DMS153 treated with DMSO at 0.1 percent for 48 hours (cell line): ENCODE results near the gene NISCH.

Source experiments
- DNase-seq: peaks from one replicate; lab custom pipeline; 2025; ENCODE audit not compliant: unreplicated experiment; lab: John Stamatoyannopoulos, UW

NISCH gene

DNA sequence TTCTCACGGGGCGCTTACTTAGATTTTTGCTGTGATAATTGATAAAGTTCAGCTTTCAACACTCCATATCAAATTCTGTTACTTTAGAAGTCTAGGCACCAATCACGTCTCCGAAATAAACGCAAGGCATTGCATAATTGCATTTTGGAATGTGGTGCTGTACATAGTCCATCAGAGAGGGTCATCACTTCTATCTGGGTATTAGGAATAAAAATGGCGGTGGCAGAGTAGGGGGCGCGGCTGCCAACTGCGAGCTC lies 80.6 kb downstream of the NISCH start:
- DNase-seq, result no peak

DNA sequence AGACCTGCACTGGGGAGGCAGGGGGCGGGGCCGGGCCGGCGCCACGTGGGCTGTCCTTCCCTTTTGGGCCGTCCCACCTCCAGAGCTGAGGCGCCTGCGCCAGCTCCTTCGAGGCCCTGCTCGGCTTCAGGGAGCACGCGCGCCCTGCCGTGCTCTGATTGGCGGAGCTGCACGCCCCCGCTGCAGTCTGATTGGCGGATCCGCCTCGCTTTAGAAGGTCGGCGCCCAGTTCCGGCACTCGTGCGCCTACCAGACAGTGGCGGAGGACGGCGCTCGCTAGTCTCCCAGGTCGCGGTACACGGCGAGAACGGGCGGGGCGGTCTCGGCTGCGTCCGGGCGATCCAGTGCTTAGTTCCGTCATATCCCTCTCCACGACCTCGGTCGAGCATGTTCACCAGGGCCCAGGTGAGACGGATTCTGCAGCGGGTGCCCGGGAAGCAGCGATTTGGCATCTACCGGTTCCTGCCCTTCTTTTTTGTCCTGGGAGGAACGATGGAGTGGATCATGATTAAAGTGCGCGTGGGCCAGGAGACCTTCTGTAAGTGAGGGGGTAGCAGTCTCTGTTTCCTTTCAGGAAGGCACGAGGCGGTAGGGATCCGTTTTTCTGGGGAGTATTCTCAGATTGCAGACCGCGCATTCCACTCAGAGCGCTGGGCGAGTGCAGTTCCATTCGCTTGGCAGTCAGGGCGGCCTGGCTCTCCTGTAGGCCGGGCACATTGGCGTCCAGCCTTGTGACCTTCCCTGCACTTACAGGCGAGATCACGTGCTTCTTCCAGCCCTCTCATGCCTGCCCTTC lies 81.2 kb downstream of the NISCH start, which contains the start of gene UQCC5:
TSS of gene UQCC5 (plus strand) at position 237 of the 796 bp plus-strand sequence. CDS start at position 388, 151 bp downstream.
- peak; percentile 59 for DNase-seq

DNA sequence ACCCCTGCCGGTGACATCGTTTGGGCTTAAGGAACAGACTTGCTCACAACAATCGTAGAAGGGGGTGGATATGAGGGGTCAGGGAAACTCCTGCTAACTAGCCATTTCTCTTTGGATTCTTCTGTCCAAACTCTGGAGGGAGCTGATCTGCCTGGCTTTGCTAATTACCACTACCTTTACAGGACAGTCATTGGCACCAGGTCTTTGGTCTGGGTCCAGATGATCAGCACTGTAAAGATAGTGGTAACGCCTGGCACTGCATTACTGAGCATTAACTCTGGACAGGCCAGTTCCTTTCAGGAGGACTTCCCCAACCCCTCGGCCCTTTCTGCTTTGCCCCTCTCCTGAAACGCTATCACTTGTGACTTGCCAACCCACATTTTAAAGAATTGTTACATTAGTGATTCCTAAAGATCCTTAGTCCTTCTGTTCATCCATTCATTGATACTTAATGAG lies 81.8 kb downstream of the NISCH start:
- no peak for DNase-seq

DNA sequence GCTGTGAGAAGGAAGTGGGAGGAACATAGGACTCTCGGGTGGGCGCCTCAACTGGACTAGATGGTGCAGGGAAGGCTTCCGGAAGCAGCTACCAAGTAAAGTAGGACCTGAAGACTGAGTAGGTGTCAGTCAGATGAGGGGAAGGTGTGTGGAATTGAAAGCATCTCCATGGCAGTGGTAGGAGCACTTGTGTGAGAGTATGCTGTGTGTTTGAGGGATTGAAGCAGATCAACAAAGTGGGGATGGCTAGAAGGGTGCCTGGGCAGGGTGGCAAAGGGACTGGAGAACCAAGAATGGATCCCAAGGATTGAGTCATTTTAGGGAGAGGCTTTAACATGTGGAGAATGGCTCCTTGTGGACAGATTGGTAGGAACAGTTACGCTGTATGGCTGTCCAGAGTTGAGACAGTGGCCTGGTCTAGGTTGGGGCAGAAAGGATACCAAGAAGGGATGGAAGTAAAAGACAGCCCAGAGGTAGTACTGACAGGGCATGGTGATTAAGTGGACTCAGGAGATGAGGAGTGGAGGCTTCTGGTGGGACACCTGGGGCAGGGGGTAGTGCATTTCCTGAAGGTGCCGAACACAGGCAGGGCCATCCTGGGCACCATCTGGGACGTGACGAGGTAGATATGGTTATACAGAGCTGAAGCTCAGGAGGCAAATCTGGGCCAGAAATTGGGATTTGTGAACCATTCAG lies 82.5 kb downstream of the NISCH start:
- no peak for DNase-seq

DNA sequence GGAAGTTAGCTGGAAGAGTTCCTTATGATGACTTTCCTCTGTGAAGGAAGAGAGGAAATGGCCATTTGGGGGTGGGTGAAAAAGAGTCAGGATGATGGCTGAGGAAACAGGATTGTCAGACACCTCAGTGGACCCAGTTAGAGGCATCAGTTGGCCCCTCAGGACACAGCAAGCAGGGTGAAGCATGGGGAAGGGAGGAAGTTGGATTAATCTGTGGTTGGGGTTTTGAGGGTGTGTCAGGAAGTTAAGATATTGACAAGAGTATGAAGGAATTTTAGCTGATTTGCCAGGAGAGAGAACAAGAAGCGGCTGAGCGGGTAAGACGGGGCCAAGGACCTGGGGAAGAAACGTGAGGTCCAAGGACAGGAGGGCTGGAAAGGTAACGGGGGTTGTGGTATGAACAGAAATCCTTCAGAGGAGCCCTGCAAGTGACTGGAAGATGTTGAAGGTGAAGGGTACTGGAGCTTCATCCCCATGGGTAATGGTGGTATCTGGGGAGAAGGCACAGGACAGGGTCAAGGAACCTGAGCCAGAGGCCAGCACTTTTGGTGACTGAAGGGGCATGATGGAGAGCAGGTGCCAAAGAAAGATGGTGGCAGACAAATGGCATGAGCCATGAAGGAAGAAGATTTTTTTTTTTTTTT lies 83.7 kb downstream of the NISCH start:
- no peak for DNase-seq

DNA sequence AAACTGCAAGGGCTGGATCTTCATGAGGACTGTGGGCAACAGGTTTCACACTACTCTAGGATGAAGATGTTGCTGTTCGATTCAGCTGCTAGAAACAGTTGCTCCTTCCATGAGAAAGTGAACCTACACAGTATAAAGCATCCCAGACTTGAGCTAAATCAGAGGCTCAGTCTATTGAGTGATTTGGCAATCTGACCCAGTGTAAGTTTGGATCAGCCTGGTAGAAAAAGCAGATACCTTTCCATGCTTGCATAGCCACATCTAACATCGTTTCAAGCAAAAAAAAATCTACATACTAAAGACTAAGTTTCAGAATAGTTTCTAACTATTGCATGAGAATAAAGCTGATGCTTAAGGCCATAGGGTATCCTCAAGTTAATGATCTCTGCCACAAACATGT lies 85.6 kb downstream of the NISCH start:
- DNase-seq, result no peak
